ENCODE results near the gene HPGDS.
"Not testable (repeated sequence)": the region's sequence is repeated elsewhere in the genome, so short reads cannot be mapped to it uniquely, and the experiment has no call there.

The HPGDS gene

GRCh38 chr4:94356444-94356843, 13.8 kb upstream of the HPGDS start:
- DNase-seq: no peak

- no peak for DNase-seq
Observed at GRCh38 chr4:94354474-94354896, 11.8 kb upstream of the HPGDS start.

- no peak for DNase-seq
Observed at GRCh38 chr4:94352996-94353395, 10.4 kb upstream of the HPGDS start.

- DNase-seq: no peak
Observed at GRCh38 chr4:94352163-94352562, 9.5 kb upstream of the HPGDS start.

GRCh38 chr4:94351319-94351718, 8.7 kb upstream of the HPGDS start:
- no peak for DNase-seq

GRCh38 chr4:94350095-94350494, 7.5 kb upstream of the HPGDS start:
- no peak for DNase-seq

GRCh38 chr4:94349193-94349592, 6.6 kb upstream of the HPGDS start:
- DNase-seq: no peak

- no peak for DNase-seq
Observed at GRCh38 chr4:94348666-94349065, 6.0 kb upstream of the HPGDS start.

- no peak for DNase-seq
Observed at GRCh38 chr4:94346541-94346940, 3.9 kb upstream of the HPGDS start.

GRCh38 chr4:94345969-94346368, 3.3 kb upstream of the HPGDS start:
- DNase-seq: no peak

GRCh38 chr4:94345266-94345665, 2.6 kb upstream of the HPGDS start:
- no peak for DNase-seq

GRCh38 chr4:94344457-94344856, 1.8 kb upstream of the HPGDS start:
- DNase-seq: no peak

GRCh38 chr4:94341481-94342370, 910 bp downstream of the HPGDS start:
- no peak for DNase-seq

- peak; percentile 24 for DNase-seq
Observed at GRCh38 chr4:94339779-94340178, 2.9 kb downstream of the HPGDS start.

GRCh38 chr4:94338681-94339351, 3.8 kb downstream of the HPGDS start:
- DNase-seq: no peak

GRCh38 chr4:94336791-94337190, 5.8 kb downstream of the HPGDS start:
- DNase-seq: not testable (repeated sequence)

- DNase-seq: no peak
Observed at GRCh38 chr4:94336303-94336702, 6.3 kb downstream of the HPGDS start.

GRCh38 chr4:94334962-94335361, 7.7 kb downstream of the HPGDS start:
- DNase-seq: no peak

- no peak for DNase-seq
Observed at GRCh38 chr4:94334476-94334875, 8.2 kb downstream of the HPGDS start.

- no peak for DNase-seq
Observed at GRCh38 chr4:94333866-94334265, 8.8 kb downstream of the HPGDS start.

GRCh38 chr4:94332983-94333590, 9.5 kb downstream of the HPGDS start:
- no peak for DNase-seq

- no peak for DNase-seq
Observed at GRCh38 chr4:94329933-94330332, 12.7 kb downstream of the HPGDS start.

GRCh38 chr4:94325835-94326234, 16.8 kb downstream of the HPGDS start:
- DNase-seq: no peak

- not testable (repeated sequence) for DNase-seq
Observed at GRCh38 chr4:94319927-94320326, 22.7 kb downstream of the HPGDS start.
